PFSK-1 (cell line): ENCODE data around the gene MCAT.

Experiments used
- FOXP2 ChIP-seq: optimal IDR thresholded peaks from 2 replicates; pipeline ENCODE3; 2011; ENCODE audit warnings: borderline replicate concordance, control low read depth, inconsistent platforms; ENCODE audit not compliant: insufficient read depth; ENCODE audit errors: extremely low read length, extremely low read depth
- POLR2AphosphoS5 ChIP-seq: IDR thresholded peaks from 2 replicates; pipeline ENCODE4 v1.6.1; 2012; ENCODE audit warnings: low read depth, mild to moderate bottlenecking, control low read depth, low read length, moderate library complexity
- SIN3A ChIP-seq: IDR thresholded peaks from 2 replicates; pipeline ENCODE4 v1.6.1; 2012; ENCODE audit warnings: mild to moderate bottlenecking, low read length, moderate library complexity, borderline replicate concordance; ENCODE audit not compliant: insufficient read depth
- TAF1 ChIP-seq: IDR thresholded peaks from 2 replicates; pipeline ENCODE4 v1.6.1; 2012; ENCODE audit warnings: low read length, control low read depth, borderline replicate concordance; ENCODE audit not compliant: insufficient read depth
- TF ChIP-seq, protein P1 (sequence below), 2 experiments: IDR thresholded peaks; 2 replicates each; pipeline versions ENCODE4 v1.6.1 to v1.8.0; 2011 to 2012; ENCODE audit warnings: low read depth in 2 of 2, low read length in 2 of 2, control low read depth in 1 of 2, inconsistent platforms in 1 of 2, mild to moderate bottlenecking in 1 of 2, moderate library complexity in 1 of 2; ENCODE audit not compliant: insufficient read depth in 1 of 2

MCAT gene

DNA sequence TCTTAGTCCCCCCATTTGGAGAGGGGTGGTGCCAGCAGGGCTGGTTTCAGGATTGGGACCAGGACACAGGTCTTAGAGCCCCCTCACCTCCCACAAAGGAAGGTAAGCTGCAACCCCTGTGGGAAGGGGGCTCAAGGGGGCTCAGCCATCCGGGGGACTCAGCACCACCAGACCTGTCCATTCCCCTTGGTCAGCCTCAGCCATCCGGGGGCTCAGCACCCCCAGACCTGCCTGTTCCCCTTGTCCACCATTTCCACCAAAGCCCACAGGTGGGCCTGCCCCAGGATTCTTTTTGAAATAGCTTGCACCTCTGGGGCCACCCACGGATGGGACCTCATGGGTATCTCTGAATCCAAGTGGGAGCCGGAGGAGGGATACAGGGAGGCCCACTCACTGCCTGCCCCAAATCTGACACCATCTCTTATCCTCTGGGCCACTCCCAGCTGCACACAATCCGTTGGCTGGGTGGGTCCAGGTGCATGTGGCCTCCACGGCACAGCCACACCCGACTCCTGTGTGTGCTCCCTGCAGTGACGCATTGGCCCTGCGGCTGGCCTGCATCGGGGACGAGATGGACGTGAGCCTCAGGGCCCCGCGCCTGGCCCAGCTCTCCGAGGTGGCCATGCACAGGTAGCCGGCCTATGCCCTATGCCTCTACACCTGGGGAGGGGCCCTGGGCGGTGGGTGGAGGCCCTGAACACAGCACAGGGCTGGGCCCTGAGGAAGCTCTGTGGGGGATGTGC is 15.9 kb downstream of the MCAT start:
- TF ChIP-seq SIN3A: no peak
- no peak for TF ChIP-seq TAF1
- TF ChIP-seq, protein P1, sequence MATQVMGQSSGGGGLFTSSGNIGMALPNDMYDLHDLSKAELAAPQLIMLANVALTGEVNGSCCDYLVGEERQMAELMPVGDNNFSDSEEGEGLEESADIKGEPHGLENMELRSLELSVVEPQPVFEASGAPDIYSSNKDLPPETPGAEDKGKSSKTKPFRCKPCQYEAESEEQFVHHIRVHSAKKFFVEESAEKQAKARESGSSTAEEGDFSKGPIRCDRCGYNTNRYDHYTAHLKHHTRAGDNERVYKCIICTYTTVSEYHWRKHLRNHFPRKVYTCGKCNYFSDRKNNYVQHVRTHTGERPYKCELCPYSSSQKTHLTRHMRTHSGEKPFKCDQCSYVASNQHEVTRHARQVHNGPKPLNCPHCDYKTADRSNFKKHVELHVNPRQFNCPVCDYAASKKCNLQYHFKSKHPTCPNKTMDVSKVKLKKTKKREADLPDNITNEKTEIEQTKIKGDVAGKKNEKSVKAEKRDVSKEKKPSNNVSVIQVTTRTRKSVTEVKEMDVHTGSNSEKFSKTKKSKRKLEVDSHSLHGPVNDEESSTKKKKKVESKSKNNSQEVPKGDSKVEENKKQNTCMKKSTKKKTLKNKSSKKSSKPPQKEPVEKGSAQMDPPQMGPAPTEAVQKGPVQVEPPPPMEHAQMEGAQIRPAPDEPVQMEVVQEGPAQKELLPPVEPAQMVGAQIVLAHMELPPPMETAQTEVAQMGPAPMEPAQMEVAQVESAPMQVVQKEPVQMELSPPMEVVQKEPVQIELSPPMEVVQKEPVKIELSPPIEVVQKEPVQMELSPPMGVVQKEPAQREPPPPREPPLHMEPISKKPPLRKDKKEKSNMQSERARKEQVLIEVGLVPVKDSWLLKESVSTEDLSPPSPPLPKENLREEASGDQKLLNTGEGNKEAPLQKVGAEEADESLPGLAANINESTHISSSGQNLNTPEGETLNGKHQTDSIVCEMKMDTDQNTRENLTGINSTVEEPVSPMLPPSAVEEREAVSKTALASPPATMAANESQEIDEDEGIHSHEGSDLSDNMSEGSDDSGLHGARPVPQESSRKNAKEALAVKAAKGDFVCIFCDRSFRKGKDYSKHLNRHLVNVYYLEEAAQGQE (IDR thresholded peaks at IDR 0.05; ENCODE audit: insufficient read depth in 1 of 2, low read depth in 2 of 2, low read length in 2 of 2): no peak
- no peak for TF ChIP-seq POLR2AphosphoS5
- TF ChIP-seq FOXP2: no peak

DNA sequence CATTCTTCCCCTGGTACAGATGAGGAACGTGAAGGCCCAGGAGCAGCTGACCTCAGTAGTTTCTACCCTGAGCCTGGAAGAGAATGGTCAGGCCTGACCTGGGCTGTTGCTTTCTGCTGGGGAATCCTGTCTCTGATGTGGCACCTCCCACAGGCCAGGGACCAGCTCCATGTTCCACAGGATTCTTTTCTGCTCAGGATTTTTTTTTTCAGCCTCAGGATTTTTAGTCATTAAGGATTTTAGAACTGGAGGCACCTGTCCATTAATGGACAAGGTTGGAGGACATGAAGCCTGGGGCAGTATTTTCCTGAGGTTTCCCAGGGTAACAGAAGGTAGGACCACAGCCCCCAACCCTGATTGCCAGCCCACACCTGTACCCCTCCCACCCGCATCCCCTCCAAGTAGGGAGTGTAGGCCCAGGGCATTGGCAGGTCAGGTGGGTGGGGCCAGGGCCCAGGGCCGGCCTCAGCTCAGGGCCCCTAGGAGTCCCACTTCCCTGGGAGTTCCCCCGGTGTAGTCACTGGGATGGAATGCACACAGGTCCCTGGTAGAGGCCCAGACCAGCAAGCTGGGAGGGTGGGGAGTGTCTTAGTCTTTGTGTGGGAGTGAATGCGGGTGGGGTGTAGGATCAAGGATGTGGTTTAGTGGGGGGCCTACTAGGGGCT is 16.6 kb downstream of the MCAT start:
- TF ChIP-seq, protein P1 (IDR thresholded peaks at IDR 0.05; ENCODE audit: insufficient read depth in 1 of 2, low read depth in 2 of 2, low read length in 2 of 2): no peak
- no peak for TF ChIP-seq FOXP2
- no peak for TF ChIP-seq POLR2AphosphoS5
- no peak for TF ChIP-seq SIN3A
- no peak for TF ChIP-seq TAF1

DNA sequence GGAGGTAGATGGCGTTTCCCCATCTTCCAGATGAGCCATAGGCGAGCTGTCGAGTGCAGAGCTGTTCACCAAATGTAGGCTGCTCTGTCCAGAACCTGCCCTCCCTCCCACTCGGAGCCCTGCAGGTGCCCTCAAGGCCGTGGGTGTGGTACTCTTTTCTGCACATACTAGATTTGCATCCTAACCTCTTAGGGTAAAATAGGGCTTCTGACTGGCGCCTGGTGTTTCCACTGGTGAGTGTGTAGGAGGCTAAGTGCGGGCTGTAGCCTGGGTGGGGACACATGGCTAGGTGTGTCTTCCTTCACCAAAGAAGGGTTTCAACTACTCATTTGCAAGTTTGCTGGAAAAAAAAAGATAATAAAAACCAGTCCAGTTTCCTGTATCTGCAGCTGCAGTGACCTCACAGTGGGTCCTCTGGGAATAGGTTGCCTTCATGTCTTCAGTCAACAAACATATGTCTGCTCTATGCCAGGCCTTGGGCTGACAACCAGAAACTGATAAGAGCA is 24.2 kb downstream of the MCAT start:
- TF ChIP-seq FOXP2 (no peak), POLR2AphosphoS5 (no peak), TAF1 (no peak), SIN3A (no peak)
- TF ChIP-seq, protein P1 (IDR thresholded peaks at IDR 0.05; ENCODE audit: insufficient read depth in 1 of 2, low read depth in 2 of 2, low read length in 2 of 2): no peak

DNA sequence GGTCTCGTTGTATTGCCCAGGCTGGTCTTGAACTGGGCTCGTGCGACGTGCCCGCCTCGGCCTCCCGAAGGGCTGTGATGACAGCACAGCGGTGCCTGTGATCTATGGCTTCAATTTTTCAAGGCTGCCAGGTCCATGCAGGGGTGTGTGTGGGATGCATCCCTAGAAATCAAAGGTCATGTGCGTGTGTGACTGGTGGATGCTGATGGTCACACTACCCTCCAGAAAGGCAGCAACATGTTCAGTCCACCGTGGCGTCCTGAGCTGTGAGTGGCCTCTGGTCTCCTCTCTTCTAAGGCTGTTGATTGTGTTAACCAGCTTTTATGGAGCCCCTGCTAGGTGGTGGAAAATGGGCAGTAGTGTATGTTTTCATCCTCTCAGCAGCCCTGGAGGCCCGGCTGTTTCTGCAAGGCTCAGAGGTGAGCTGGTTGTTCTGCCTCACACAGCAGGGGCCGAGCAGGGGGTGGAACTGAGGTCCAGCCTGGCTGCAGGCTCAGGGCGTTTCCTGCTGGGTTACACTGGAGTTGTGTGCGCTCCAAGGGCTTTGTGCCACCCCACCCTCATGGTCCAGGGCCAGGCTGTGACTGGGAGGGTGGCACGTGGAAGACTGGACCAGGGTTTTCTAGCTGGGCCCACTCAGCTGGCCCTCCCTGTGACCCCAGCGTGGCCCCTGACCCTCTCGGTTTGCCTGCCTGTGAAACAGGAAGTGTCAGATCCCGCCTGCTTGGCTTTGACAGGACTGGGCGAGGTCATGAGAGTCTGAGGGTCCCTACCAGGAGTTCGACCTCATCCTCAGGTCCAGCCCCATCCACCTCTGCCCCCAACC is 25.0 kb downstream of the MCAT start:
- no peak for TF ChIP-seq POLR2AphosphoS5
- TF ChIP-seq TAF1: no peak
- TF ChIP-seq FOXP2: no peak
- TF ChIP-seq, protein P1 (IDR thresholded peaks at IDR 0.05; ENCODE audit: insufficient read depth in 1 of 2, low read depth in 2 of 2, low read length in 2 of 2): no peak
- no peak for TF ChIP-seq SIN3A
